GM18526 (cell line): ENCODE measurements around the gene CNIH4.

ENCODE experiments used
- POLR2A ChIP-seq: IDR thresholded peaks from 3 replicates; pipeline ENCODE4 v1.6.1; 2011; ENCODE audit not compliant: insufficient read length; ENCODE audit errors: extremely low read depth

The CNIH4 gene

GRCh38 chr1:224338150-224338838, 18.4 kb upstream of the CNIH4 start:
- no peak for TF ChIP-seq POLR2A

- TF ChIP-seq POLR2A: no peak
Measured at GRCh38 chr1:224339442-224340033, 17.1 kb upstream of the CNIH4 start.

- no peak for TF ChIP-seq POLR2A
Measured at GRCh38 chr1:224343679-224344078, 13.0 kb upstream of the CNIH4 start.

DNA sequence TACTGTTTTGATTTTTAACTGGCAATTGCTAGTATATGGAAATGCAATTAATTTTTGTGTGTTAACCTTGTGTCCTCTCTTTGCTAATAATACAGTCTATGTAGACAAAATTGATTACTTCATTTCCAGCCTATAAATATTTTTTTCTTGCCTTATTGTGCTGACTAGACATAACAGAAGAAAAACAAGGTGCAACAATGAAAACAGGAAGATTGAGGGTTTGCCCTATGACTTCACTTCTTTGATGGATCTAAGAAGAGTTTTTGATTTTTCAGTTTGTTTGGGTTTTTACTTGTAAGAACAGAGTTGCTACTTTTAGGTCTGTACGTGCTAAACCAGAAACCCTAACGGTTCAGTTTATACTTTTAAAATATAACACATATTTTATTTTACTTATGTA, 8.5 kb upstream of the CNIH4 start:
- no peak for TF ChIP-seq POLR2A

DNA sequence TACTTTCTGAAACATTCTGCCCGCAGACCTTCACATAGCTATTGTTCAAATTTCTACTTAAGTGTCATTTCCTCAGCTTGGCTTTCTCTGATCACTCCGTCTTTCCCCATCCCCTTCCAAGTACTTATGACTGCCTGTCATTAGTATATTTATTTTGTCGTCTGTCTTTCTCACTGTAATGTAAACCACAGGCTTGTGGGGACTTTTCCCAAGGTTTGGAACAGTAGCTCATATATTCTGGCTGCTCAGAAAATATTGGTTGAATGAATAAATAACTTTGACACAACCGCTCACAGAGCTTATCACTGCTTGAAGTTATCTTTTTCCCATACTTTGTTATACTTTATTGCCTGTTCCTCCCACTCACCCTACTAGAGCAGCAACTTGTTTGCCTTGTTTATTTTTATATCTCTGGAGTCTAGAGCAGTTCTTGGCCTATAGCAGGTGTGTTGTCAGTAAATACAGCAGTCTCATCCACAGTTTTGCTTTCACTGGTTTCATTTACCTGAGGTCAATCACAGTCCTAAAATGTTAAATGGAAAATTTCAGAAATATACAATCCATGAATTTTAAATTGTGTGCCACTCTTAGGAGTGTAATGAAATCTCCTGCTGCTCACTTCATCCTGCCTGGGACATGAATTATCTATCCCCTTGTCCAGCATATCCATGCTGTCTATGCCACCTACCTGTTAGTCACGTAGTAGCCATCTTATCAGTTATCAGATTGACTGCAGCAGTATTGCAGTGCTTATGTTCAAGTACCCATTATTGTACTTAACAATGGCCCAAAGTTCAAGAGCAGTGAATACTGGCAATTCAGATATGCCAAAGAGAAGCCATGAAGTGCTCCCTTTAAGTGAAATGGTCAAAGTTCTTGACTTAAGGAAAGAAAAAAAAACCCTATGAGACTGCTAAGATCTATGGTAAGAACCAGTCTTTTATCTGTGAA, 2.4 kb upstream of the CNIH4 start:
- TF ChIP-seq POLR2A: no peak

DNA sequence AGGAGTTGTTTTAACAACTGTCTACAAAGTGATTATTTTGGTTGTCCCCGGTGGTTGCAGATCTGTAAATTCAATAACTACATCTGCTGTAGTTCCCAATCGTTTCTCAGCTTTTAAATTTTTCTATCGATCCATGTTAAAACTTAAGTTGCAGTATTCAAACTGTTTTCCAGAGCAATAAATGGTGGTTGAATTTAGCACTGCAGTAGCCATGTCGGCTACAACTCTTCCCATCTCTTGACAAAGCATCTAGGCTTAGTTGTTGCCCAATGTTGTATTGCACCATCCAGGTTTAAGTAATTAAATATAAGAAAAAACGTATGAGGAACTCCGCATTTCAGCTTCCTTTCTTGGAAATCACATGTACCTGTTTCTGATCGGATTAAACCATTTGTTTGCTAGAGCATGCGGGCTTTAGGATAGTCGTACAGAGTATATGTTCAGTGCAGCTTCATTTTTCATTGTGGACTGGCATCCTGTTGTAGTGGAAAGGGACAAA, 996 bp downstream of the CNIH4 start:
- TF ChIP-seq POLR2A: no peak

DNA sequence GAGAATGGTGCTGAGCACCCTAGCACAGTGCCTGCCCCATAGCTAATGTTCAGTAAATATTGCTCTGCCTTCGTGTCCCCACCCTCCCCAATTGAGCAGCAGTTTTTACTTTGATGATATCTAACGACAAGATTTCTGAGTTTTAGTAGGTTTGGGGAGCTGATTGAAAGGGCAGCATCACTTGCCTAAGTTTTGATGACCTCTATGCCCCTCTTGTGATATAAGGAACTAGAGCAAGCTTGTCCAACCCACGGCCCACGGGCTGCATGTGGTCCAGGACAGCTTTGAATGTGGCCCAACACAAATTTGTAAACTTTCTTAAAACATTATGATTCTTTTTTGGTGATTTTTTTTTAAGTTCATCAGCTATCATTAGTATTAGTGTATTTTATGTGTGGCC, 1.6 kb downstream of the CNIH4 start:
- no peak for TF ChIP-seq POLR2A

DNA sequence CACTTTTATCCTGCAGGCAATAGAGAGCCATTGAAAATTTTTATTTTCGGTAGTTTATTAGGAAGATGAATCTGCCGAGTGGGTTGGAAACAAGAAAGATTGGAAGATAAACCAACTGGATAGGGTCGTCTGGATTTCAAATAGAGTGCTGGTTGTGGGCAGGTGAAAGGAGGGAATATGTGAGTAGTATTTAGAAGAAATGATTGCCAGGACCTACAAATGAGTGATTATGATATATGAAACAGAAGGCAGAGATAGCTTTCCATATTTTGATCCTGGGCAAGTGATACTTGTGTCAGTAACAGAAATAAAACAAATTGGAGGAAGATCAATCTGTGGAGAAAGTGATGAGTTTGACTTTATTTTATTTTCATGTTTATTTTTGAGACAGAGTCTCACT, 2.5 kb downstream of the CNIH4 start:
- no peak for TF ChIP-seq POLR2A

DNA sequence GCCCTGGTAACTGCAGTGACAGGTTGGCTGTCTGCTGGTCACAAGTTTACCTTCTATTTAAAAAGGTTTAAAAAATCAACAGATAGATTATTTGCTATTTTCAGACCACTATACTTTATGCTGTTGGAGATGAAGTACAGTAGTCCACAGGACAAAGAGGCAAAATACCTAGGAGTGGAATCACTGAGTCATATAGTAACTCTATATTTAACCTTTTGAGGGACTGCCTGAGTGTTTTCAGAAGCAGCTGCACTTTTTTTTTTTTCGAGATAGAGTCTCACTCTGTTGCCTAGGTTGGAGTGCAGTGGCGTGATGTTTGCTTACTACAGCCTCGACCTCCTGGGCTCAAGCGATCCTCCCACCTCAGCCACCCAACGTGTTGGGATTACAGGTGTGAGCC, 11.7 kb downstream of the CNIH4 start:
- no peak for TF ChIP-seq POLR2A

DNA sequence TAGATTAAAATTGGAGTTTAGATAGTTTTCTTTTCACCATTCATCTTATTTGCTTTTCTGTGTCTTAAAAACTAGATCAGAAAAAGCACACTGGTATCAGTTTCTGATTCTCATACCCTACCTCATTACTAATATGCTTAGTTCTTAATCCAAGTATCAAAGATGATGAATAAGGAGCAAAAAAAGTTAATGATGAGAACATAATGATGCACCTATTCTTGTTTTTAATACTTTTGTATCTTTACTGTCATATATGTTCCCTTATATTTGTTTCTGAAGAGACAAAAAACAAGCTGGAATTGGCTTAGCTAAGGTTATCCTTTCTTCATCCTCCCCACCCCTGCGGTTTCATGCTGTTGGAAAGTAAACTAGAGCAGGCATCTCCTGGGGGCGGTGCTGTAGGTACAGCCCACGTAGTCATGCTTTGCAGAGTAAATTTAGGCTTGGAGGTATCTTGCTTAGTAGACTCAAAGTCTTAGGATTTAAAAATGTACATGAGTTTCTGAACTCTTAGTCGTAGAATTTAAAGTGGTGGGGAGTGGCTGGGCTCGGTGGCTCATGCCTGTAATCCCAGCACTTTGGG, 16.4 kb downstream of the CNIH4 start:
- no peak for TF ChIP-seq POLR2A

- no peak for TF ChIP-seq POLR2A
Measured at GRCh38 chr1:224375059-224375458, 18.4 kb downstream of the CNIH4 start.

- TF ChIP-seq POLR2A: no peak
Measured at GRCh38 chr1:224377676-224378006, 21.0 kb downstream of the CNIH4 start.

- no peak for TF ChIP-seq POLR2A
Measured at GRCh38 chr1:224378855-224379631, 22.4 kb downstream of the CNIH4 start.

GRCh38 chr1:224380003-224380402, 23.3 kb downstream of the CNIH4 start:
- TF ChIP-seq POLR2A: no peak

GRCh38 chr1:224381880-224382548, 25.3 kb downstream of the CNIH4 start:
- no peak for TF ChIP-seq POLR2A

DNA sequence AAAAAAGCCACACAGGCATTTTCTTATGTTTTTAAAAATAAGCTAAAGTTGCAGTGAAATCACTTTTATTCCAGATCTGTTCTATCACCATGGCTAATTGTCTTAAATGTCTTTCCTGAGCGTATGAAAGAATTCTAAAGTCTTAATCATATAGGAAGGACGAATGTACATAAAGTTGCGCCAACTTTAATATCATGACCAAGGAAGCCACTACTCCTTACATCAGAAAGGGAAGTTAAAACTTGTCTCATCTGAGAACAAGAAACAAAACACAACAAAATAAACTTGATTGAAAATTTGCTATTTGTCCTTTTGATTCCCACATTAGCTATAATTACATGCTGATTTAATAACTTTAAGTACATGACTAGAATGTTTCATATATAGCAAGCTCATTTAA, 26.5 kb downstream of the CNIH4 start:
- TF ChIP-seq POLR2A: no peak
